ENCODE results near the gene GTPBP1. TPM values are rescaled to one million over a fixed set of nuclear protein-coding genes. Genes with fewer than 3 reads are reported as not detected.

Gene GTPBP1
- 14.4 and 18.1 TPM in 2 replicates for total RNA-seq

DNA sequence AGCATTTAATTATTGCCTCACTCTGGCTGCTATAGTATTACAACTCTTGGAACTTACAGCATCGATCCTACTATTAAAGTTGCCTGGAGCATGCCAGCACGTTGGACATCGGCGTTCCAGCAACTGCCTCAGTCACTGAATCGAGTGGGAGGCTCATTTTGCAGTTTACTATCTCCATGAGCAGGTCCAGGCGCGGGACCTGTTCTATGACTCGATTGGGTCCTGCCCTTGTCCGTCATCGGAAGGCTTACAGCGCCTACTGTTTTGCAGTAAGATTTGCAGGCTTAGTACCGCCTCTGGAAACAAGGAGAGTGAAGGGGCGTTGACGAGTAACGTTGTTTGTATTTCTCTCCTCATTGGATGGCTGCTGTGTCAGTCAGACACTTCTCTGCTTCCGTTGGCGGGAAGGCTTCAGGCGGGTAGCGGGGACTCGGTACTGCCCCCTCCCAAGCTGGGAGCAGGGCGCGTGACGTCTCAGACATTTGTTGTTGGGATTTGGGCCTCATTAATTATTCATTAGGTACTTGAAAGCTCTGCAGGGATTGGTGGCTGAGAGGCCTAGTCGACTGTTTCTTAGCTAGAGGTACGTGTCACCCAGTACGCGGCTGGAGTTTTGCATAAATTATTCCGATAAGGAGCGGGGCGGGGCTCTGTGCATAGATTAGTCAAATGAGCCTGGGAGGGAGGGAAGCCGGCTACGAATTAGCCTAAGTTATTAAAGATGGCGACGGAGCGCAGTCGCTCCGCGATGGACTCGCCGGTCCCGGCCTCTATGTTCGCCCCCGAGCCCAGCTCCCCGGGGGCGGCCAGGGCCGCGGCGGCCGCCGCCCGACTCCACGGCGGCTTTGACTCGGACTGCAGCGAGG, at the start of gene GTPBP1:
TSS of gene GTPBP1 (plus strand) at position 710 of the 866 bp plus-strand sequence. CDS start at position 722, 12 bp downstream.
- DNase-seq (ENCODE audit: low read depth in 2 of 2) = peak; percentile 100

GRCh38 chr22:38656256-38657044, 49.3 kb upstream of the GTPBP1 start, which contains the start of the genes CBY1 and FAM227A:
CBY1 (plus strand) TSS chr22:38656638; CDS start chr22:38668055, 11,417 bp downstream.
FAM227A (minus strand) TSS chr22:38656392; CDS start chr22:38650168, 6,224 bp downstream.
- DNase-seq (ENCODE audit: low read depth in 2 of 2) = peak; percentile 91 to 96

GRCh38 chr22:38657045-38657909, 48.5 kb upstream of the GTPBP1 start:
- peak; percentile 5 to 25 for DNase-seq (ENCODE audit: low read depth in 2 of 2)

DNA sequence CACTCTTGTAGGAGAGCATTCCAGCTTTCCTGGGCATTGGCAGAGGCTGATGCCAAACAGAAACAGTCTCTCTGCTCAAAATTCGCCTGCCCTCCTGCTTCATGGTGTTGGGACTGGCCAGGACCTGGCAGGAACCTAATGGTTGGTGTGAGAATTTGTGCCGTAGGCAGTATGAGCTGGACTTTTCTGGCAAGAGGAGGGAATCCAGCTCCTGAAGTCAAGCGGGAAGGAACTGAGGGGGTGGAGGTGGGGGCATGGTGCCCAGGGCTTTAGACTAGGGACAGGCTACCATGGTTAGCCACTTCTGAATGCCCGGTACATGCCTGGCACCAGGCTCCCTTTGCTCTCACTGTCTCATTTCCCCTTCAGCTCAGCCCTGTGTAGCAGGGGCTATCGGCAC, 30.9 kb upstream of the GTPBP1 start:
- no peak for DNase-seq (ENCODE audit: low read depth in 2 of 2)

- no peak for DNase-seq (ENCODE audit: low read depth in 2 of 2)
These were observed 29.9 kb upstream of the GTPBP1 start for GRCh38 chr22:38675833-38676232.

DNA sequence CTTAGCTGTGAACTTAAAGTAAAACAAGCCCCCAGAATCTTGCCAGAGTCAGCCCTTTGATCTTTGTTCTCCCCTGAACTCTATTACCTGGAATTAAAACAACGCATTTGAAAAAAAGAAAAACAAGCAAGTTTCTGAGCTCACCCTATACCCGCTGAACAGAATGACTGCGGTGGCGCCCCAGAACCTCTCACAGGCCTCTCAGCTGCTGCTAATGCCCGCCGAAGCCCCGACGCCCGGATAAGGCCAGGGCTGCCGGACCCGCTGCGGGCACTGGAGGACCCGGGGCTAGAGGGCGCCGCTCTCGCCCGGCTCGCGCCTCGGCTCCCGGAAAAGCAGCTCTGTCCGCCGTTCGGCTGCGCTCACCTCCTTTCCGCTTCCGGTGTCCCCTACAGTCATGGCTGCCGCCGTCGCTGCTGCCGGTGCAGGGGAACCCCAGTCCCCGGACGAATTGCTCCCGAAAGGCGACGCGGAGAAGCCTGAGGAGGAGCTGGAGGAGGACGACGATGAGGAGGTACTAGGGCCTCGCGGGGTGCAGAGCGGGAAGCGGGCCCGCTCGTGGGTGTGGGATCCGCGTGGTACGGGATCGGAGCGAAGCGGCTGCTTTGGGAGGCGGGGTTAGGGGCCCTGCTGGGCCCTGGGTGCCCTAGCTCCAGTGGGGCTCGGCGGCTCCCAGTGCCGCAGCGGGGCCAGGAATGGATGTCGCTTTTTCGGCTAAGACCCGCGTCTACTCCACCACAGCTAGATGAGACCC, 24.0 kb upstream of the GTPBP1 start, which contains the start of gene TOMM22:
TSS of gene TOMM22 (plus strand) at position 376 of the 754 bp plus-strand sequence. CDS start at position 398, 22 bp downstream.
- peak; percentile 90 for DNase-seq (ENCODE audit: low read depth in 2 of 2)

GRCh38 chr22:38684895-38685294, 20.8 kb upstream of the GTPBP1 start:
- DNase-seq (ENCODE audit: low read depth in 2 of 2) = no peak

GRCh38 chr22:38685761-38686160, 20.0 kb upstream of the GTPBP1 start:
- DNase-seq (ENCODE audit: low read depth in 2 of 2) = no peak

GRCh38 chr22:38689651-38690050, 16.1 kb upstream of the GTPBP1 start:
- DNase-seq (ENCODE audit: low read depth in 2 of 2) = no peak

DNA sequence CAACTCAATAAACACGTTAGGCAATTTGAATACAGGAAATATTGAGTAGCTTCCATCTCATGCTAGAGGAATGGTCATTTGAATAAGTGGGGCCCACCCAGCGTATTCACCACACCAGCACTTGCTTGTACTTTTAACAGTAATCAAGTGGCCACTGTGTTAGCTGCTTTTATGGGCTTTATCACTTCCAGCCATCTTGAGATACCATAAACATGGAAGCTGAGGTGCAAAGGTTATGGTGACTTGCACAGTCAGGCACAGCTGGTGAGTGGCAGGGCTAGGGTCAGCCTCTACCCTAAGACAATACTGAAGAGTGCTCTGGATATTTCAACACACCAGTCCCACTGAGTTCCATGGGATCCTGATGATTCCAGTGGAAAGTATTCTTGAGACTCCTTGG, 11.7 kb upstream of the GTPBP1 start:
- DNase-seq (ENCODE audit: low read depth in 2 of 2) = peak in 1 of 2 donors; percentile 81

DNA sequence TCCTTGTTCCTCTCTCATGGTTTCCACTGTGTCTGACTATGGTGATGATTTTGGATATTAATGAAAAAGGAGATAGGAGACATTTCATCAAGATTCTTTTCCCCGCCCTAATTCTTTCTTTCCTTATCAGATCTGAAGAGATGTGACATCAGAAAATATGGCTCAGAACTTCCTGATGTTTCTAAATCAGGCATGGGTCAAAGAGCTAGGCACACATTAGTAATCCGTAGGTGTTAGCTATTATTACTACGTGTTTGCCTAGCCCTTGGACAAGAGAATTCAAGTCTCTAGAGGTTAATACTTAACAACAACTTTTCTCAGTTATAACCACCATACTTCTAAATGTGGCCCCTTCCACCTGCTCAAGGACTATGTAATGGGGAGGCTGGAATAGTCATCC, 10.8 kb upstream of the GTPBP1 start:
- peak in 1 of 2 donors; percentile 47 for DNase-seq (ENCODE audit: low read depth in 2 of 2)

DNA sequence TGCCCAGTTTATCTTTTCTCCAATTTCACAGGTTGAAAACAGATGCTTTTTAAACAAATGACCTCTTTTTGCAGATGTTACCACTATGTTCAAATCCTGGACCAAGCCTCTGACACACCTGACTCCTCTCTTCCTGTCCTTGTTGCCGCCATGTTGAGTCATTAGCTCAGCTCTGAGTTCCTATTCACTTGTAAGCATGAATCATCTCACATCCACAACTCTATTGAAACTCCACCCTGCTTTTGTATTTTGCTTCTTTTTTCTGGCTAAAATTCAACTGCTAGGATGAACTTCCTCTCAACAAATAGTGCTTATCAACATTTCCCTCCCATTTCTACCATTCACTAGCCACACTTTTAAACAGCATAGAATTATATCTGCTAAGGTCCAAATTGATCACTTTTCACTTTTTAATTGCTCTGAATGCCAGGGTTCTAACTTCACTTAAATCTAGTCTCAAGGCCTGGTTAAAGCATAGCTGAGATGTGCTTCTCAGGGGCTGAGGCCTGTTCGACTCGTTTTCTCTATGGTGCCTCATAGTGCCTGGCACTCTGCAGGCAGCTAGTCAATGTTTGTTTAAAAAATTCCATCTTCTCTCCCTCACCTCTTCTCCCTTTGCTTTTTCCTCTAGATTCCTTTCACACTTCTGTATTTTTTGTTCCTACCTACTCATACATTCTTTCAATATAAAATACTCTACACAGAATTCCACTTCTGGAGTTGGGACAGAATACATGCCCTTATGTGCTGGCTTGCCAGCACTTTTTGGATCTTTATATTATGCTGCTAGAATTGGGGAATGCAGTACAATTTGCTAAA, 8.9 kb upstream of the GTPBP1 start:
- DNase-seq (ENCODE audit: low read depth in 2 of 2) = peak; percentile 92 to 93

- DNase-seq (ENCODE audit: low read depth in 2 of 2) = peak; percentile 50 to 57
These were observed 8.2 kb upstream of the GTPBP1 start for GRCh38 chr22:38697425-38698089.

DNA sequence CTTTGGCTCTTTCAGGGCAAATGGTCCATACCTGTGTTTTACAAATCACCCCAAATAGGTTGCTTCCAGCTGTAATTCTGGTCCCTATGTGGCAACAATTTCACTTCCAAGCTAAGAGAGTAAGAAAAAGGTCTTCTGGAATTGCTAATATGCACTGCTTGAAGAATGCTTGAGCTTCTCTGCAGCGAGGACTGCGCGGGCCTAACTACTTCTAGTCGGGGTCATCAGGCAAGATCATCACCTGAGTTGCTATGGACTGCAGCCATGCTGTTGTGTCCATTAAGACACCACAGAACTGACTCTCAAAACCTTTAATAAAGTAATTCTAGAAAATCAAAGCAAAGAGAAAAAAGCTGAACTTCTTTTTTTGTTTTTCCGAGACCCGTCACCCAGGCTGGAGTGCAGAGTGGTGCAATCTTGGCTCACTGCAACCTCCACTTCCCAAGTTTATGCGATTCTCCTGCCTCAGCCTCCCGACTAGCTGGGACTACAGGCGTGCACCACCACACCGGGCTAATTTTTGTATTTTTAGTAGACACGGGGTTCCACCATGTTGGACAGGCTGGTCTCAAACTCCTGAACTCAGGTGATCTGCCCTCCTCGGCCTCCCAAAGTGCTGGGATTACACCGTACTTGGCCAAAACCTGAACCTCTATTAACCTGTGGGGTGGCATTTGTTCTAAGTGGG, 7.2 kb upstream of the GTPBP1 start:
- DNase-seq (ENCODE audit: low read depth in 2 of 2) = no peak

- peak in 1 of 2 donors; percentile 27 for DNase-seq (ENCODE audit: low read depth in 2 of 2)
These were observed 6.6 kb upstream of the GTPBP1 start for GRCh38 chr22:38699143-38699542.

- DNase-seq (ENCODE audit: low read depth in 2 of 2) = peak; percentile 14 to 36
These were observed 6.0 kb upstream of the GTPBP1 start for GRCh38 chr22:38699784-38700183.

- peak in 1 of 2 donors; percentile 66 for DNase-seq (ENCODE audit: low read depth in 2 of 2)
These were observed 5.4 kb upstream of the GTPBP1 start for GRCh38 chr22:38700270-38700788.
